ENCODE data around the gene TMEM123. TPM values are rescaled to one million over a fixed set of nuclear protein-coding genes. Genes with fewer than 3 reads are reported as not detected.

The TMEM123 gene
- total and polyA plus RNA-seq, 2 of the 4 experiments (the other 2 are of a cell fraction) = 96.9 to 127 TPM

GRCh38 chr11:102346748-102347461 is 105.7 kb downstream of the TMEM123 start, which contains the start of gene BIRC2:
Gene BIRC2, plus strand, starts transcription at chr11:102347214. Its CDS starts 2,641 bp downstream, at chr11:102349855.
- 0% methylated on average over 56 of the region's 77 CpGs; no CpG with 5 or more reads in 1 of the 2 experiments for WGBS, 2 experiments (ENCODE audit: extremely low coverage in 2 of 2, insufficient read length in 1 of 2)
- Histone ChIP-seq H2AK5ac (ENCODE audit: low read depth, low read length) (peak within 1 kb of the TSS; percentile 75), H3K36me3 (ENCODE audit: control insufficient read depth, insufficient read depth, low read length) (peaks cover 9% of the 10 kb centered on the region), H4K91ac (ENCODE audit: insufficient read depth, low read depth, low read length) (peak within 1 kb of the TSS; percentile 100), H3K4me2 (ENCODE audit: low read depth, low read length) (peak within 1 kb of the TSS; percentile 100), H3K79me1 (ENCODE audit: low read depth in 1 of 2, low read length in 2 of 2) (peaks cover 0 to 27% of the 10 kb centered on the region in 2 experiments; a peak in 3 of 4 replicates), H2AK9ac (replicated peaks; ENCODE audit: low read depth, low read length, poor library complexity) (peak within 1 kb of the TSS; percentile 98), H2BK5ac (ENCODE audit: low read depth, low read length, poor library complexity, severe bottlenecking) (peak within 1 kb of the TSS; percentile 99), H2BK20ac (ENCODE audit: low read depth, low read length) (peak within 1 kb of the TSS; percentile 99), H3K27ac (ENCODE audit: insufficient read depth, low read length) (peak within 1 kb of the TSS; percentile 95), H3K14ac (replicated peaks; ENCODE audit: low read depth, low read length) (peak within 1 kb of the TSS; percentile 100), H3K23ac (ENCODE audit: low read depth, low read length) (peak within 1 kb of the TSS; percentile 100), H3K9ac (ENCODE audit: low read depth, low read length) (peak within 1 kb of the TSS; percentile 95), H3K18ac (ENCODE audit: low read depth, low read length) (peak within 1 kb of the TSS; percentile 96), H3K27me3 (ENCODE audit: control insufficient read depth, insufficient read depth, low read length) (no peaks in the 10 kb centered on the region), H3K4me1 (ENCODE audit: control insufficient read depth, insufficient read depth, low read length) (no peaks in the 10 kb centered on the region; the same call in 1 of the 2 replicates), H3K9me1 (ENCODE audit: insufficient read depth, low read length) (0 out of 2 replicates have a peak, but pooled peaks cover 3% of the 10 kb centered on the region), H3K4ac (ENCODE audit: low read depth, low read length) (peak within 1 kb of the TSS; percentile 100), H4K8ac (ENCODE audit: low read depth in 2 of 2, low read length in 2 of 2) (peak within 1 kb of the TSS; percentile 92 to 99), H3K9me3 (ENCODE audit: control insufficient read depth, insufficient read depth, low read length) (no peaks in the 10 kb centered on the region), H4K5ac (ENCODE audit: low read depth, low read length) (peak within 1 kb of the TSS; percentile 94), H2AFZ (replicated peaks; ENCODE audit: low read length, poor library complexity) (peak within 1 kb of the TSS; percentile 98), H2BK120ac (ENCODE audit: low read depth, low read length) (peak within 1 kb of the TSS; percentile 100), H4K20me1 (ENCODE audit: insufficient read depth, low read length) (peaks cover 9% of the 10 kb centered on the region; the same call in 1 of the 2 replicates), H3K4me3 (ENCODE audit: insufficient read depth, low read depth, low read length) (peak within 1 kb of the TSS; percentile 81), H2BK15ac (ENCODE audit: low read depth, low read length) (peak within 1 kb of the TSS; percentile 99), H3K56ac (ENCODE audit: extremely low read depth, insufficient read depth, low read length) (peak within 1 kb of the TSS; percentile 100)
- peak; percentile 89 for DNase-seq
- no TSS peak for BruUV-seq (replicated peaks)
- intact Hi-C loops (cut with micrococcal nuclease) = loop anchor here (1.0 to 5.0 kb wide), 4 partner anchors 59 to 235 kb away; partner anchors contain the start of genes TMEM123 and YAP1
- dilution Hi-C loops (cut with HindIII; ENCODE audit: low sequenced_read_pairs, unreplicated experiment) = no loop called here
- ChIA-PET CTCF (no interaction called here), POLR2A (ENCODE audit: unreplicated experiment) (interaction anchor here (0.6 kb wide), 1 partner anchor 274 kb away, joined by 3 read pairs; no protein-coding TSS in a partner anchor)
- in situ Hi-C loops (cut with MboI; ENCODE audit: low sequenced_read_pairs) = no loop called here
- peak; percentile 91 for ATAC-seq (ENCODE audit: low read depth)
- TF ChIP-seq CEBPB (IDR thresholded peaks at IDR 0.05; ENCODE audit: low read depth, low read length) (0 out of 2 replicates have a peak, but pooled peaks have one; percentile 1), RCOR1 (IDR thresholded peaks at IDR 0.05; ENCODE audit: insufficient replicate concordance, low read length) (peak; percentile 49), RFX5 (IDR thresholded peaks at IDR 0.05; ENCODE audit: low read depth, low read length) (no peak), RAD21 (IDR thresholded peaks at IDR 0.05; ENCODE audit: low read length) (peak; percentile 36), BHLHE40 (IDR thresholded peaks at IDR 0.05; ENCODE audit: low read depth, low read length) (0 out of 2 replicates have a peak, but pooled peaks have one; percentile 43), CHD1 (IDR thresholded peaks at IDR 0.05; ENCODE audit: low read depth, low read length) (no peak), MXI1 (IDR thresholded peaks at IDR 0.05; ENCODE audit: borderline replicate concordance, low read depth, low read length) (peak; percentile 56; the same call in 1 of the 2 replicates), POLR2A (IDR thresholded peaks at IDR 0.05; ENCODE audit: low read depth, low read length) (peak; percentile 84), ELK1 (IDR thresholded peaks at IDR 0.05; ENCODE audit: borderline replicate concordance, low read depth, low read length) (no peak), MAFK (IDR thresholded peaks at IDR 0.05; ENCODE audit: low read depth, low read length) (0 out of 2 replicates have a peak, but pooled peaks have one; percentile 2), SMC3 (IDR thresholded peaks at IDR 0.05; ENCODE audit: low read depth, low read length) (peak; percentile 27; the same call in 1 of the 2 replicates), NFE2L2 (IDR thresholded peaks at IDR 0.05; ENCODE audit: low read depth, low read length) (no peak; the same call in 1 of the 2 replicates), CTCF (conservative IDR thresholded peaks at IDR 0.05; ENCODE audit: low read depth, low read length) (peak; percentile 94)
